GM12891 (cell line): ENCODE results near the gene KLHL26. TPM values are rescaled to one million over a fixed set of nuclear protein-coding genes. Genes with fewer than 3 reads are reported as not detected.
"Not testable (repeated sequence)": the region's sequence is repeated elsewhere in the genome, so short reads cannot be mapped to it uniquely, and the experiment has no call there.

Source experiments
- DNase-seq: peaks from one replicate; pipeline ENCODE4 v3.0.0; 2011; ENCODE audit warnings: low spot score; ENCODE audit not compliant: insufficient read length
- FAIRE-seq: peaks from 2 replicates; lab custom pipeline; 2011; peaks lifted over from hg19 to GRCh38; lab: Jason Lieb, UNC
- PAX5 ChIP-seq: IDR thresholded peaks from 2 replicates; pipeline ENCODE4 v1.6.1; 2011; ENCODE audit warnings: low read length, moderate library complexity, mild to moderate bottlenecking; ENCODE audit not compliant: insufficient read depth, severe bottlenecking
- POLR2A ChIP-seq: IDR thresholded peaks from 2 replicates; pipeline ENCODE4 v1.6.1; 2011; ENCODE audit warnings: low read depth, low read length, control low read depth
- POLR2AphosphoS5 ChIP-seq: IDR thresholded peaks from 2 replicates; pipeline ENCODE4 v1.6.1; 2011; ENCODE audit warnings: low read depth, low read length, control low read depth
- POU2F2 ChIP-seq: IDR thresholded peaks from 2 replicates; pipeline ENCODE4 v1.6.1; 2011; ENCODE audit warnings: low read depth, mild to moderate bottlenecking, control low read depth, low read length, moderate library complexity
- SPI1 ChIP-seq: IDR thresholded peaks from 2 replicates; pipeline ENCODE4 v1.6.1; 2011; ENCODE audit warnings: low read depth, low read length, control low read depth
- TAF1 ChIP-seq: IDR thresholded peaks from 2 replicates; pipeline ENCODE4 v1.6.1; 2011; ENCODE audit warnings: low read depth, low read length, control low read depth
- polyA plus RNA-seq: library from polyadenylated mRNA; unstranded; fragments of >200 nt; gene quantifications from one replicate; pipeline ENCODE4 v1.2.1, GENCODE V29; 2012; ENCODE audit warnings: low read depth, missing spikeins, inconsistent platforms; ENCODE audit not compliant: missing spikeins

Gene KLHL26, protein sequence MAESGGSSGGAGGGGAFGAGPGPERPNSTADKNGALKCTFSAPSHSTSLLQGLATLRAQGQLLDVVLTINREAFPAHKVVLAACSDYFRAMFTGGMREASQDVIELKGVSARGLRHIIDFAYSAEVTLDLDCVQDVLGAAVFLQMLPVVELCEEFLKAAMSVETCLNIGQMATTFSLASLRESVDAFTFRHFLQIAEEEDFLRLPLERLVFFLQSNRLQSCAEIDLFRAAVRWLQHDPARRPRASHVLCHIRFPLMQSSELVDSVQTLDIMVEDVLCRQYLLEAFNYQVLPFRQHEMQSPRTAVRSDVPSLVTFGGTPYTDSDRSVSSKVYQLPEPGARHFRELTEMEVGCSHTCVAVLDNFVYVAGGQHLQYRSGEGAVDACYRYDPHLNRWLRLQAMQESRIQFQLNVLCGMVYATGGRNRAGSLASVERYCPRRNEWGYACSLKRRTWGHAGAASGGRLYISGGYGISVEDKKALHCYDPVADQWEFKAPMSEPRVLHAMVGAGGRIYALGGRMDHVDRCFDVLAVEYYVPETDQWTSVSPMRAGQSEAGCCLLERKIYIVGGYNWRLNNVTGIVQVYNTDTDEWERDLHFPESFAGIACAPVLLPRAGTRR
- polyA plus RNA-seq: 2.0 TPM

DNA sequence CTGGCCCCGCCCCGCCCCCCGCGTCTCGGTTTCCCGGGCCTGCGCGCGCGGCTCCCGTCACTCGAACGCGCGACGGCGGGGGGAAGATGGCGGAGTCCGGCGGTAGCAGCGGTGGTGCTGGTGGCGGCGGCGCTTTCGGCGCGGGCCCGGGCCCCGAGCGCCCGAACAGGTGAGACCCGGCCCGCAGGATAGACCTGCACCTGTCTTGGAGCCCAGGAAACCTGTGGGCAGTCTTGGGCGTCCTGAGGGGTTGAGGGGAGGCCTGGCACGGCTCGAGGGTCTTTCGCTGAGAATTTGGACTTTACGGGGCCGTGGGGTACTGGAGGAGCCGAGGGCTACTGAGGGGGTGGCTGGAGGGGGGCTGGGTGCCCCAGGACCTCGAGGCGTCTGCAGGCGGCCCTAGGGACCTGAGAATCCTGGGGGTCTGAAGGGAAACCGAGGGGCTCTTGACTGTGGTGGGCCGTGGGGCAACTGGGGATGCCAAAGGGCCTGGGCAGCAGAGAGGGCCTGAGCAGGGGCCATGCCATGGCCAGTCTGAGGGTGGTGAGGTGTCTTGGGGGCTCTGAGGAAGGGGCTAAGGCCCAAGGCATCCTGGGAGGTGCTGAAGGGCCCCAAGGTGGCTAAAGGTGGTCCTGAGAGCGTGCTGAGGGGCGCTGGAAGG is at the start of gene KLHL26:
TSS of gene KLHL26 (plus strand) at position 60 of the 661 bp plus-strand sequence. CDS start at position 87, 27 bp downstream.
- TF ChIP-seq POU2F2: no peak
- TF ChIP-seq PAX5: no peak
- no peak for TF ChIP-seq POLR2AphosphoS5
- peak; percentile 53; the same call in 1 of the 2 replicates for TF ChIP-seq TAF1
- no peak for TF ChIP-seq POLR2A
- TF ChIP-seq SPI1: no peak
- DNase-seq (no peak), FAIRE-seq (no peak)

DNA sequence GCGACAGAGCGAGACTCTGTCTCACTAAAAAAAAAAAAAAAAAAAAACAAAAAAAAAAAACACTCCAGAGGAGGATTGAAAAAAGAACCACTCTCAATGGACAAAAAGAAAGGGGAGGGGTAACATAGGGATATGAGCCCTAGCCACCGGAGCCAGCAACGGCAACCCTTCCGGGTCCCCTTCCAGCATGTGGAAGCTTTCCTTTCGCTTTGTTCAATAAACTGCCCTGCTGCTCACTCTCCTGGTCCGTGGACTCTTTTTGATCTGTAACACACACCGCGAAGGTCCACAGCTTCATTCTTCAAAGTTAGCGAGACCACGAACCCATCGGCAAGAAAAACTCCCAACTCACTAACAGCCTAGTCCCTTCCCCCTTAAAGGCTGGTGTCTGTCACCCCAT is 49.3 kb upstream of the KLHL26 start:
- FAIRE-seq (no peak), DNase-seq (no peak)
- TF ChIP-seq TAF1 (no peak), SPI1 (no peak)

DNA sequence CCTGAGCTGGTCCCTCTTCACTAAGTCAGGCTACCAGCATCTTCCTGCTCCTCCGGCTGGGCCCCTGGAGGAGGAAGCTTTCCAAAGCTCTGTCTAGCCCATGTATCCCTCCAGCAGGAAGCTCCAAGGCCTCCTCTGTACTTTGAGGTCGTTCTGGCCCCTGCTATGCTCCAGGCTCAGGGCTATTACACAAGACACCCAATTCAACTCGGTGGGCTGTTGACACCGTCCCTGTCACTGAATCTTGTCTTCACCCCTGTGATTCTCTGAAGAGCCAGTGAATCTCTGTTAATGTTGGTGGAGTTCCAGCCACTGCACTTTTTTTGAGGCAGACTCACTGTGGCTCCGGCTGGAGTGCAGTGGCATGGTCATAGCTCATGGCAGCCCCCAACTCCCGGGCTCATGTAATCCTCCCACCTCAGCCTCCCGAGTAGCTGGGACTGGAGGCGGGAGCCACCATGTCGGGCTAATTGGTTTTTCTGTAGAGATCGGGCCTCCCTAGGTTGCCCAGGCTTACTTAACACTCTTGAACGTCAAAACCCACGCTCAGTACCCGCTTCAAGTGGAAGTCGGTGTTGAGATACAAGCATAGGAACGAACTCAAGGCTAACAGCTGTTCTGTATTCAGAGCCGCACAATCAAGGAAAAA is 48.7 kb upstream of the KLHL26 start:
- DNase-seq: no peak
- no peak for FAIRE-seq
- TF ChIP-seq PAX5 (no peak), SPI1 (no peak), POU2F2 (no peak)

DNA sequence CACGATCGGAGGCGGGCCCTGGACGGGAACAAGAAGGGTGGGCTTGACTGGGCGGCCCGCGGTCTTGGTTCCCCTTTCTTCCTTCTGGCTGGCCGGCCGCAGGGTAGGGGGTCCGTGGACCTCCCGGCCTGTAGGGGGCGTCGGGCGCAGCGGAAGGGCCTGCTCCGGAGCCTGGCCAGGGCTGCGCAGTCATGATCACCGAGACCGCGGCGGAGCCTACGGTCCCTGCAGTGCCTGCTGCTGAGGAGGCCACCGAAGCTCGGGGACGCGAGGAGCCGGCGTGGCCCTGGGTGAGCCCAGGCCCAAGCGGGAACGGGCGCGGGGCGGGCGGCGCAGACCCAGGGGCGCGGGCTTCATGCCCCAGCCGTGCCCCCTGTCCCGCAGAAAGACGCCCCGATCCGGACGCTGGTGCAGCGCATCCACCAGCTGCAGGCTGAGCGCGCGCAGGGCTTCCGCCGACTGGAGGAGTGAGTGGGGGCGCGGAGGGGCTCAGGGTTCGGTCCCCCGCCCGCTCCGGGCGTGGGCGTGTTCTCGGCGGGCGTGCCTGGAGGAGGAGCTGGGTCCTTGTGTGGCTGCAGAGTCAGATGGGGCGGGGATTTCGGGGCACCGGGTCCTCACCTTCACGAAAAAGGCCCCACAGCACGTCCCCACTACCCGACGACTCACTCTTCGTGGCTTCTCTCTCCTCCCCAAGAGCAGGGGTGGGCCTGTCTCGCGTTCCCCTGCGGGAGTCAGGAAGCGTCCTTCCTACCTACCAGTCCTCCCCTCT is 48.0 kb upstream of the KLHL26 start, which contains the start of gene REX1BD:
TSS of gene REX1BD (plus strand) at position 188 of the 769 bp plus-strand sequence. CDS start at position 192, 4 bp downstream.
- peak; percentile 91 for FAIRE-seq
- TF ChIP-seq SPI1 (peak; percentile 26), TAF1 (no peak; the same call in none of the 2 replicates), POLR2A (peak; percentile 61), POU2F2 (peak; percentile 49; the same call in 1 of the 2 replicates), PAX5 (no peak), POLR2AphosphoS5 (peak; percentile 69; the same call in 1 of the 2 replicates)
- peak; percentile 82 for DNase-seq

DNA sequence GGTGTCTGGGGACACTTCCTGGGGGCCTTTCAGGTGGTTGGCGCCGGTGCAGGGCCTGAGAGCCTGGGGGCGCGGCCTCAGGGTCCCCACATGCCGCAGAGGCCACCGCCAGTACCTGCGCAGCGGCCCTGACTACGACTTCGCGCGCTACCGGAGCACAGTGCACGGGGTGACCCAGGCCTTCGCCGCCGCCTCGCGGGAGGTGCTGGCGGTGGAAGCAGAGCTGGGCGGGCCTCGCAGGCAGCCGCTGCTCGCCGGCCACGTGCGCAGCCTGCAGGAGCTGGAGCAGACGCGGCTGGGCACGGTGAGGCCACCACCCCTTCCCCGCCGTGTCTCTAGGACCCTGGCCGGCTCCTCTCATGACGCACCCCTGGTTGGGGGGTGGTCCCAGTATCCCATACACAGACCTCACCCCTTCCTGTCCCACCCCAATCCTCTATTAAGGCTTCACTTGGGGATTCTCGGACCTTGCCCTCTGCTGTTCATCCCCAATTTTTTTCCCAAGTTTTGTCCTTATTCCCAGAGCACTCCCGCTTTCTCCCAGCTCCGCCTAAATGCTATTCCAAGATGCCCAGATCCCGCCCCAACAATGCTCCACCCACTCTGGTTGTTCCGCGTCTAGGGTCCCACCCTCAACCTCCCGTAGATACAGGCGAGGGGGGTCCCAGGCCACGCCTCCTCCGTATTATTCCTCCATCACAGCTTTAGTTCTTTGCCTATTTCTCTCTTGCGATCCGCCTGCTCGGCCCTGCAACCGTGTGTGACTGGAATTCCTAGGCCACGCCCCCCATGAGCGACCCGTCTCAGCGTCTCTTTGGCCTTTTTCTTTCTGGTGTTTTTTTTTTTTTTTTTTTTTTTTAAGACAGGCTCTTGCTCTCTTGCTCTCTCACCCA is 47.2 kb upstream of the KLHL26 start:
- TF ChIP-seq SPI1: no peak
- no peak for TF ChIP-seq POU2F2
- no peak for TF ChIP-seq POLR2A
- no peak for TF ChIP-seq POLR2AphosphoS5
- TF ChIP-seq PAX5: no peak
- no peak for TF ChIP-seq TAF1
- DNase-seq (no peak), FAIRE-seq (peak; percentile 76)

DNA sequence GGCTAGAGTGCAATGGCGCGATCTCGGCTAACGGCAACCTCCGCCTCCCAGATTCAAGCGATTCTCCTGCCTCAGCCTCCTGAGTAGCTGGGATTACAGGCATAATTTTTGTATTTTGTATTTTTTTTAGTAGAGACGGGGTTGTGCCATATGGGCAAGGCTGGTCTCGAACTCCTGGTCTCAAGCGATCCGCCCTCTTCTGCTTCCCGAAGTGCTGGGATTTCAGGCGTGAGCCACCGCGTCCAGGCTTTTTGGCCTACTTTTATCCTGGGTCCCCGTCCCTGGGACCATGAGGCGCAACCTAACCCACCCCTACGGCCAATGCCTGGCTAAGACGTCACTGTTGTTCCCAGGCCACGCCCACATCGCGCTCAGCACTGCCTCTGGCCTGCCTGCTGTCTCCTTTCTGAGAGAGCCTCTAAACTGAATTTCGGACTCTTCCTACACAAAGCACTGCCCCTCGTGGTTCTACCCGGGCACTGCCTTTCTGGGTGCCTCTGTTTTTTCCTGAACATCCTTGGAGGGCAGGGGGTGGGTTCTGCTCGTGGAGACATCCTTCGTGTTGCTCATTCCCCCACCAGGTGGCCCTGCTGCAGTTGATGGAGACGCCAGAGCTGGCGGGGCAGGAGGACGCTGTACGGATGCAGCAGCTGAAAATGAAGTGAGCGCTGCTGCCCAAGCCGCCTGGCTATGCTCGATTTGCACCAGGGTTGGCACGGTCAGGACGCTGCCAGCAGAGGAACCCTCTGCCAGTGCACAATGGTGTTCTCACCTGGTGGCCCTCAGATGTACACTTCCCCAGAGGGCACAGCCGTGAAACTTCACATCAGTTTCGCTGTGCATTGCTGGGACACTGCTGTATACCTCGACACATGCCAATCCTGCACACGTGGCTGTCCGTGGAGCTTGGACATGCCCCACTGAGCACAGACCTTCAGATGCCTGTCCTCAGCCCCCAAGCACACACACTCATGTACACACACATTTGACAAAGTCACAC is 46.3 kb upstream of the KLHL26 start:
- no peak for DNase-seq
- no peak for TF ChIP-seq POU2F2
- no peak for TF ChIP-seq POLR2A
- TF ChIP-seq SPI1: no peak
- no peak for TF ChIP-seq POLR2AphosphoS5
- no peak for TF ChIP-seq TAF1
- no peak for FAIRE-seq

DNA sequence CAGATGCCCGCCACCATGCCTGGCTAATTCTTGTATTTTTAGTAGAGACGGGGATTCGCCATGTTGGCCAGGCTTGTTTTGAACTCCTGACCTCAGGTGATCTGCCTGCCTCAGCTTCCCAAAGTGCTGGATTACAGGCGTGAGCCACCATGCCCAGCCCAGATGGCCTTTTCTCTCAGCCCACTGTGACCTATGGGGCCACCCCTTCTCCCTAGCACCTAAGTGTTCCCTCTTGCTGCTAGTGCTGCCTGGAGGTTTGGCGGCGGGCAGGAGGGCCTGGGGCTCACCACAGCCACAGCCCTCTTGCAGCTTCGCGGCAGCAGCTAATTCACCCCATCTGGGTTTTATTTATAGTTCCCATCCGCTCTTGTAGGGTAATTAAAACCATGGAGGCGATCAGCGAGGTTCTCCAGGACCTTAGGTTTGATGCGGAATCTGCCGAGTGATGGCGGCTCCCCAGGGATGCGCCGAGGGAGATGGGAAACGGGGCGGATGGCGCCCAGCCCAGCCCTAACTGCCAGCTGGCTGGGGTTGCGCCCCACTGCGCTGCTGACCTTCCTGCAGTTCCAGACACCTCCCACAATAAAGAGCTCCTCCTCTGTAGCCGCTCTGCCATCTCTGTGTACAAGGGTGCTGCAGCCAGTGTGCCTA is 45.0 kb upstream of the KLHL26 start:
- TF ChIP-seq POU2F2: no peak
- TF ChIP-seq PAX5: no peak
- TF ChIP-seq SPI1: no peak
- TF ChIP-seq POLR2AphosphoS5: no peak
- no peak for TF ChIP-seq TAF1
- no peak for TF ChIP-seq POLR2A
- no peak for DNase-seq
- no peak for FAIRE-seq

DNA sequence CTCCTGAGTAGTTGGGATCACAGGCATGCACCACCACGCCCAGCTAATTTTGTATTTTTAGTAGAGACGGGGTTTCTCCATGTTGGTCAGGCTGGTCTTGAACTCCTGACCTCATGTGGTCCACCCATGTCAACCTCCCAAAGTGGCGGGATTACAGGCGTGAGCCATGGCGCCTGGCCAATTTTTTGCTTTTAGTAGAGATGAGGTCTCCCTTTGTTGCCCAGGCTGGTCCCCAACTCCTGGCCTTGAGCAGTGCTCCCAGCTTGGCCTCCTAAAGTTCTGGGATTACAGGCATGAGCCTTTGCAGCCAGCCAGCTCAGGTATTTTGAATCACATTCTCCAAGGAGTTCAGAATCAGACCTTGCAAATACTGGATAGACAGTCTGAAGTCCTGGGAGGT is 44.1 kb upstream of the KLHL26 start:
- FAIRE-seq, DNase-seq: not testable (repeated sequence)
